ENCODE measurements around the gene ODF2.

DNA sequence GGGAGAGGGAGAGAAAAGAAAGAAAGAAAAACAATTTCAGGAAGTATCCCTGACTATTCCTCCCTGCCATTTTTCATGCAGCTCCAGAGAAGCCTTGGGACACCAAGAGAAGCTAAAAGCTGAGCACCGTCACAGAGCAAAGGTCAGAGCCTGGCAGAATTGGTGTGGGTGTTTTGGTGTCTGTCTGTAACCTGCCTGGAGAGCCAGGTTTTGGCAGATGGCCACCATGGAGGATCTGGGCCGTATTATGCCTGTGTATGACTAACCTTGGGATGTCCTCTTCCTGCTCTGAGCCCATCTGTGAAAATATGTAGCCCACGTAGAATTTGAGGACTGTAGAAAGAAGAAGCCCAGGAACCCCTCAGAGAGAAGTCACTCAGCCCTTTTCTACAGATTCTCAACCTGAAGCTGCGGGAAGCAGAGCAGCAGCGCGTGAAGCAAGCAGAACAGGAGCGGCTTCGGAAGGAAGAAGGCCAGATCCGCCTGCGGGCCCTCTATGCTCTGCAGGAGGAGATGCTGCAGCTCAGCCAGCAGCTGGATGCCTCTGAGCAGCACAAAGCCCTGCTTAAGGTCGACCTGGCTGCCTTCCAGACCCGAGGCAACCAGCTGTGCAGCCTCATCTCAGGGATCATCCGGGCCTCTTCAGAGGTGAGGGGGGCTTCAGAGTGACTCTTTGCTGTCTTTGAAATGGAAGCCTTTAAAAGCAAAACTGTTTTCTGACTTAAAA is 67.6 kb downstream of the ODF2 start:
- no peak for TF ChIP-seq RFX5 (IDR thresholded peaks at IDR 0.05; ENCODE audit: low read length)
- no peak; a peak in 1 of 4 replicates for TF ChIP-seq EP300 (IDR thresholded peaks at IDR 0.05; ENCODE audit: borderline replicate concordance in 1 of 2, low read depth in 1 of 2, low read length in 1 of 2)
- no peak for TF ChIP-seq RCOR1 (IDR thresholded peaks at IDR 0.05; ENCODE audit: low read length)
- no peak for TF ChIP-seq POLR2AphosphoS5 (IDR thresholded peaks at IDR 0.05; ENCODE audit: low read depth, low read length)
- TF ChIP-seq, protein P1, sequence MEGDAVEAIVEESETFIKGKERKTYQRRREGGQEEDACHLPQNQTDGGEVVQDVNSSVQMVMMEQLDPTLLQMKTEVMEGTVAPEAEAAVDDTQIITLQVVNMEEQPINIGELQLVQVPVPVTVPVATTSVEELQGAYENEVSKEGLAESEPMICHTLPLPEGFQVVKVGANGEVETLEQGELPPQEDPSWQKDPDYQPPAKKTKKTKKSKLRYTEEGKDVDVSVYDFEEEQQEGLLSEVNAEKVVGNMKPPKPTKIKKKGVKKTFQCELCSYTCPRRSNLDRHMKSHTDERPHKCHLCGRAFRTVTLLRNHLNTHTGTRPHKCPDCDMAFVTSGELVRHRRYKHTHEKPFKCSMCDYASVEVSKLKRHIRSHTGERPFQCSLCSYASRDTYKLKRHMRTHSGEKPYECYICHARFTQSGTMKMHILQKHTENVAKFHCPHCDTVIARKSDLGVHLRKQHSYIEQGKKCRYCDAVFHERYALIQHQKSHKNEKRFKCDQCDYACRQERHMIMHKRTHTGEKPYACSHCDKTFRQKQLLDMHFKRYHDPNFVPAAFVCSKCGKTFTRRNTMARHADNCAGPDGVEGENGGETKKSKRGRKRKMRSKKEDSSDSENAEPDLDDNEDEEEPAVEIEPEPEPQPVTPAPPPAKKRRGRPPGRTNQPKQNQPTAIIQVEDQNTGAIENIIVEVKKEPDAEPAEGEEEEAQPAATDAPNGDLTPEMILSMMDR (IDR thresholded peaks at IDR 0.05) = no peak
